Limb (tissue), 2 donors: Measurements from ENCODE around the gene NAB2.
"Not testable (repeated sequence)": the region's sequence is repeated elsewhere in the genome, so short reads cannot be mapped to it uniquely, and the experiment has no call there.

ENCODE experiments used
- DNase-seq, 2 donors: peaks; one replicate each; pipeline ENCODE4 v3.0.0-alpha.2; 2016; ENCODE audit errors: extremely low spot score in 2 of 2

Gene NAB2

DNA sequence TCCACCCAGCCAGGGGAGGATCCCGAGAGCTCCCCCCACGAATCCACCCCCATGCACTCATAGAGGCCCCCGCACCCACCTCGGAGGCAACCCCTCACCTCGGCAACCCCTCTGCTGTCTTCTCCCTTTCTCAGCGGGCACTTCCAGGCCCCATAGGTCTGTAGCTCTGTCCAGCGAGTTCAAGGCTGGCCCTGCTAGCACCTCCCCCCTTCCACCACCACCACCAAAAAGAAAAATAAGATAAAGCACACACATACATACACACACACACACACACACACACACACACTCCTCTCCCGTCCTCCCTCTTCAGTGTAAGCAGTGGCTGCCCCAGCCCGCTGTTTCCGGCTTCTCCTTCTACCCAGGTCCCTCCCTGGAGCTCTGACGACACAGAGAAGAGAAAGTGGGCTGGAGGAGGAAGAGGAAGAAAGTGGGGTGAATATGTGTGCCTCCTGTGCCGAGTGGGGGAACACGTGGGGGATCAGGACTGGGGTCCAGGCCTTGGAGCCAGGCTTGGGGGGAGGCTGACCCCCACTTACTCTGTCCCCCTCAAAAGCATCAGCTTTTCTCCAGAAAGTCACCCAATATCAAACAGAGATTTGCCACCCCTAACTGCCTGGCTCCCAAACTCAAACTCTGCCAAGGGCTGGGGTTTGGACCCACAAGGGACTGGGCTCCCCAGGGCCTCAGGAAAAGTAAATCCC, 22.3 kb downstream of the NAB2 start, which contains the start of gene STAT6:
Gene STAT6 (minus strand): TSS at position 332 of the 704 bp plus-strand sequence. CDS start 3,084 bp downstream, outside the sequence.
- peak; percentile 59 to 74 for DNase-seq

- DNase-seq, result no peak
Observed at GRCh38 chr12:57112492-57113294, 23.8 kb downstream of the NAB2 start.

DNA sequence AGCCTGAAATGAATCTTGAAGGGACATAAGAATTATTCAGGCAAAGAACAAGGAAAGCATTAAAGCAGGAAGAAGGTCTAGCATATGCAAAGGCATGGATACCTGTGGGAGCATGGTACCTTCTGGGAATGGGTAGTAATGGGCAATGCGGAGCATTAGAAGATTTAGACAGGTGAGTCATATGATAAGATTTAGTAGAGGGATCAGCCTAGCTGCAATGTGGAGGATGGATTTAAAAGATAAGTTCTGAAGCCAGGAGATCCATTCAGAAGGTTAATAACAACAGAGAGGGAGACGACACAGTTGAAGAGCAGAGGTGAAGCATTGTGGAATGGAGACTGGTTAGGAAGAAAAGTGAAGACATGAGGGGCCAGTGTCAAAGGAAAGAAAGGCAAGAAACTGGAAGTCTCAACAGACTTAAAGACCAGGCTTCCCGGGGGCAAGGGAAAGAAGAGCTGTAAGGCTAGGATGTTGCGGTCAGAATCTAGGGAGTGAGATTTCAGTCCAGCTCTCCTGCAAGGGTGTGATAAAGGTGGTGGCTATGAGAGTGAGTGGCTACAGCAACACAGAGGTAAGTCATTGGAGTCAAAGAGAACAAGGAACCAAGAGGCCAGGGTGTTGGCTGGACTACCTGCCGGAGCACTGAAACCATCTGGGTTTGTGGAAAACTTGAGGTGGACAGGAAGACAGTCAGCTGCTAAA, 27.8 kb downstream of the NAB2 start:
- DNase-seq, result no peak

DNA sequence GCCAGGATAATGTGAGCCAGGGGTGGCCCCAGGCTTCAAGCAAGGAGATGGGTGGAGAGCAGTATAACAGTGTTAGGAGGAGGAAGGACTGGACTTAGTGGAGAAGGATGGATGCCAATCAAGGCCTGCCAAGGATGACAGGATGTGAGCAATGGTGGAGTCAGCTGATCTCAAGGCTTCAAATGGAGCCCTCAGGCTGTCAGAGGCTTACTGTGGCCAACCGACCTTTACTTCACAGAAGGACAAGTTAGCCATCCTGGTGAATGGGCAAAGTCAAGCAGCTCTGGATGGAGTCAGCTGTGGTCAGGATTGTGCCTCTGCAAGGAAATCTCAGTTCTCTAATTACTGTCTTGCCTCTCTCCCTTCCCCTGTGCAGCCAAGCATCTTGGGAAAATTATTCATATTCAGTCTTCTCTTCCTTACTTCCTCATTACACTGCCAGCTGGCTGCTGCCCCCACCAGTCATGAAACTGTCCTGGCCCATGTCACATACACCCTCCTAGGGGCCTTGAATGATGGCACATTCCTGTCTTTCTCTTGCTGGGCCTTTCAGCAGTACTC, 29.9 kb downstream of the NAB2 start:
- DNase-seq, result no peak

GRCh38 chr12:57119294-57120085, 30.6 kb downstream of the NAB2 start:
- no peak for DNase-seq

GRCh38 chr12:57120718-57121117, 31.8 kb downstream of the NAB2 start:
- not testable (repeated sequence) for DNase-seq

DNA sequence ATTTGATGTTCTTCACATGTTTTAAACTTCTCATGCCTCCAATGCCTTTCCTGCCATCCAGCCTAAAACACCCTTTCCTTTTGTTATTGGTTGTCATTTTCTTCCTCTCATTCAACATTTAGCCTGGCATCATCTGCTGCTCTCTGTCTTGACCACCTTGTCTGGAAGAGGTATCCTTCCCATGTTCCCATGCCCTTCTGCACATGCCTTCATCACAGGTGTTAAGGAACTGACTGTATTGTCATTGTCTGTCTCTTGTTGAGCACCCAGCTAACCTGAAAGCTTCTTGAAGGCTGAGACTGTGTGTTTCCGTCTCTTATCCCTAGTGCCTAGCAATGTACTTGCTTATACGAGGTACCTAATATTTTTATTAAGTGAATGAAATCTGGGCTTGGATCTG, 34.9 kb downstream of the NAB2 start:
- no peak for DNase-seq

- DNase-seq, result peak; percentile 82 to 90
Observed at GRCh38 chr12:57124261-57124877, 35.5 kb downstream of the NAB2 start.

DNA sequence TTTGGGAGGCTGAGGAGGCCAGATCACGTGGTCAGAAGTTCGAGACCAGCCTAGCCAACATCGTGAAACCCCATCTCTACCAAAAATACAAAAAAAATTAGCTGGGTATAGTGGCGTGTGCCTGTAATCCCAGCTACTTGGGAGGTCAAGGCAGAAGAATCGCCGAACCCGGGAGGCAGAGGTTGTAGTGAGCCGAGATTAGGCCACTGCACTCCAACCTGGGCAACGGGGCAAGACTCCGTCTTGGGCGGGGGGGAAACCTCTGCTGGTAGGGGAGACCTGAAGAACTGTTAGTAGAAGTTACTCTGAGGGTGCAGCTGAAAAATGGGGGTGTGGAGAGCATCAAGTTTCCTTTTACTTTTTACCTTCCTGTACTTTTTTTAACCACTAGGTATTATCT, 37.1 kb downstream of the NAB2 start:
- no peak for DNase-seq

- no peak for DNase-seq
Observed at GRCh38 chr12:57126561-57126960, 37.6 kb downstream of the NAB2 start.

GRCh38 chr12:57127101-57127725, 38.3 kb downstream of the NAB2 start:
- DNase-seq, result no peak

GRCh38 chr12:57127726-57128518, 39.0 kb downstream of the NAB2 start, which contains the start of gene LRP1:
Gene LRP1, plus strand, starts transcription at chr12:57128483. Its CDS starts 482 bp downstream, at chr12:57128965.
- peak; percentile 90 to 93 for DNase-seq

GRCh38 chr12:57128519-57129247, 39.8 kb downstream of the NAB2 start:
- peak in 1 of 2 donors; percentile 60 for DNase-seq

GRCh38 chr12:57129321-57129842, 40.5 kb downstream of the NAB2 start:
- DNase-seq, result no peak

- DNase-seq, result no peak
Observed at GRCh38 chr12:57129889-57130288, 41.0 kb downstream of the NAB2 start.

GRCh38 chr12:57130941-57131340, 42.0 kb downstream of the NAB2 start:
- no peak for DNase-seq

DNA sequence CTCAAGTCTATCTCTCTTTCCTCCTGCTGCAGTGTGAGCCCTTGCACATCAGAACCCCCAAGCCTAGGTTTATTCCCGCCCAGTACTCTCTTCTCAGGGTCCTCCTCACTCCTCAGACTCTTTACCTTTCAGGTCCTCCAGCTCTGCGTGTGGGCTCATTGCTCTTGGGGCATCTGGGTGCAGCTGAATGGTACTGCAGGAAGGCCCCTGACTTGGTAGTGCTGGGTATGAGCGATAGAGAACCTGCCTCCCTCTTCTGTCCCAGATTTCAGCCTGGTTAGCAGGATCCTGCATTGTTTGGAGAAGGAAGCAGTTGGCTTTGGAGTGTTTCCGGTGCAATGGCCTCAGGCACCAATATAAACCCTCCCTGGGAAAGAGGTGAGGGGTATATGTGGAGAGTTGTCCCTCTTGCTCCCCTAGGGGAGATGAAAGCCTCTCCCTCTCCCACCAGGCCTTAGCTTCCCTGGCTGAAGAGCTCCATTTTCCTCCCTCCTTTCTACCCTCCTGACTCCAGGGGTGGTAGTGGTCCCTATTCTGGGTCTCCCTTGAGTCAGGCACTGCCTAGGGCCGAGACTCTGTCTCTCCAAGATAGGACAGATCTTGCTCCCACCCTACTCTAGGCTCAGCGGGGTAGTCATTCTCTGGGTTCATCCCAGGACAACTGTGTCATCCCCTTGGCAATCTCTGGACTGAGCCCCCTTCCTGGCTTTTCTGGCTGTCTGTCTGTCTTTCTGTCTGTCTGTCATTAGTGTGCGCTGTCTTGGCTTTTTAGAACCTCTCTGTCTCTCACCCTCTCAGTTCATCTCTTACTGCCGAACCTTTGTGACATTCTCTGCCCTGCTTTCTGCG, 43.2 kb downstream of the NAB2 start:
- no peak for DNase-seq
